ENCODE results near the gene SIN3A.
"Not testable (repeated sequence)": the region's sequence is repeated elsewhere in the genome, so short reads cannot be mapped to it uniquely, and the experiment has no call there.

SIN3A gene

GRCh38 chr15:75356517-75356916, 95.0 kb downstream of the SIN3A start:
- DNase-seq (ENCODE audit: low read depth): no peak

- no peak for DNase-seq (ENCODE audit: low read depth)
These were observed 95.5 kb downstream of the SIN3A start for GRCh38 chr15:75356006-75356405.

- no peak for DNase-seq (ENCODE audit: low read depth)
These were observed 96.1 kb downstream of the SIN3A start for GRCh38 chr15:75355369-75355768.

- DNase-seq (ENCODE audit: low read depth): no peak
These were observed 97.0 kb downstream of the SIN3A start for GRCh38 chr15:75354454-75354853.

GRCh38 chr15:75353604-75354003, 97.9 kb downstream of the SIN3A start:
- DNase-seq (ENCODE audit: low read depth): no peak

- DNase-seq (ENCODE audit: low read depth): no peak
These were observed 99.1 kb downstream of the SIN3A start for GRCh38 chr15:75352186-75353080.

- no peak for DNase-seq (ENCODE audit: low read depth)
These were observed 100.7 kb downstream of the SIN3A start for GRCh38 chr15:75350601-75351361.

- DNase-seq (ENCODE audit: low read depth): no peak
These were observed 101.5 kb downstream of the SIN3A start for GRCh38 chr15:75349851-75350588.

GRCh38 chr15:75349351-75349669, 102.2 kb downstream of the SIN3A start:
- DNase-seq (ENCODE audit: low read depth): not testable (repeated sequence)

GRCh38 chr15:75348562-75349350, 102.7 kb downstream of the SIN3A start:
- no peak for DNase-seq (ENCODE audit: low read depth)

- no peak for DNase-seq (ENCODE audit: low read depth)
These were observed 103.4 kb downstream of the SIN3A start for GRCh38 chr15:75348034-75348561.

- no peak for DNase-seq (ENCODE audit: low read depth)
These were observed 104.1 kb downstream of the SIN3A start for GRCh38 chr15:75347222-75348033.

GRCh38 chr15:75346796-75347221, 104.7 kb downstream of the SIN3A start, which contains the start of gene NEIL1:
Gene NEIL1, plus strand, starts transcription at chr15:75347039. Its CDS starts 1,867 bp downstream, at chr15:75348906.
- no peak for DNase-seq (ENCODE audit: low read depth)

- not testable (repeated sequence) for DNase-seq (ENCODE audit: low read depth)
These were observed 107.5 kb downstream of the SIN3A start for GRCh38 chr15:75343953-75344352.

GRCh38 chr15:75342221-75342620, 109.3 kb downstream of the SIN3A start:
- no peak for DNase-seq (ENCODE audit: low read depth)

GRCh38 chr15:75339531-75340240, 111.8 kb downstream of the SIN3A start:
- DNase-seq (ENCODE audit: low read depth): no peak

GRCh38 chr15:75338661-75339240, 112.7 kb downstream of the SIN3A start:
- no peak for DNase-seq (ENCODE audit: low read depth)

GRCh38 chr15:75335705-75336355, 115.7 kb downstream of the SIN3A start, which contains the start of gene COMMD4:
Gene COMMD4, plus strand, starts transcription at chr15:75336063. Its CDS starts 27 bp downstream, at chr15:75336090.
- peak; percentile 88 for DNase-seq (ENCODE audit: low read depth)

GRCh38 chr15:75335313-75335704, 116.2 kb downstream of the SIN3A start:
- DNase-seq (ENCODE audit: low read depth): no peak
